LHCN-M2 (cell line): ENCODE data around the gene GLUD1. TPM values are rescaled to one million over a fixed set of nuclear protein-coding genes. Genes with fewer than 3 reads are reported as not detected.
A peak's percentile ranks its signal among the peaks of the same experiment; 100 is the strongest.
"Not testable (repeated sequence)": the region's sequence is repeated elsewhere in the genome, so short reads cannot be mapped to it uniquely, and the experiment has no call there.

Source experiments
- DNase-seq: peaks from one replicate; pipeline ENCODE4 v3.0.0-alpha.2; 2012; ENCODE audit warnings: low read depth
- total RNA-seq: library from RNA; depleted of rRNA; stranded (reverse); fragments of >200 nt; gene quantifications from 2 replicates; pipeline ENCODE4 v1.2.3, GENCODE V29; 2014

The GLUD1 gene
- total RNA-seq, 1 experiment from 2014 or later = 194 TPM

- DNase-seq = no peak
Measured at GRCh38 chr10:87090779-87091178, 3.9 kb downstream of the GLUD1 start.

GRCh38 chr10:87089746-87090145, 4.9 kb downstream of the GLUD1 start:
- DNase-seq = no peak

- DNase-seq = no peak
Measured at GRCh38 chr10:87085537-87085936, 9.1 kb downstream of the GLUD1 start.

GRCh38 chr10:87084291-87084782, 10.3 kb downstream of the GLUD1 start:
- peak; percentile 86 for DNase-seq

GRCh38 chr10:87083576-87084290, 10.9 kb downstream of the GLUD1 start:
- peak; percentile 73 for DNase-seq

- DNase-seq = peak; percentile 83
Measured at GRCh38 chr10:87082219-87082618, 12.4 kb downstream of the GLUD1 start.

GRCh38 chr10:87081574-87081973, 13.1 kb downstream of the GLUD1 start:
- DNase-seq = not testable (repeated sequence)

- not testable (repeated sequence) for DNase-seq
Measured at GRCh38 chr10:87080621-87081020, 14.0 kb downstream of the GLUD1 start.

- DNase-seq = no peak
Measured at GRCh38 chr10:87079106-87079836, 15.4 kb downstream of the GLUD1 start.

GRCh38 chr10:87076421-87076820, 18.2 kb downstream of the GLUD1 start:
- DNase-seq = not testable (repeated sequence)

- DNase-seq = no peak
Measured at GRCh38 chr10:87072449-87072848, 22.2 kb downstream of the GLUD1 start.

GRCh38 chr10:87068281-87068680, 26.4 kb downstream of the GLUD1 start:
- DNase-seq = no peak

GRCh38 chr10:87066865-87067264, 27.8 kb downstream of the GLUD1 start:
- no peak for DNase-seq

GRCh38 chr10:87066178-87066577, 28.5 kb downstream of the GLUD1 start:
- no peak for DNase-seq

- no peak for DNase-seq
Measured at GRCh38 chr10:87064651-87065050, 30.0 kb downstream of the GLUD1 start.

- DNase-seq = no peak
Measured at GRCh38 chr10:87060280-87060928, 34.2 kb downstream of the GLUD1 start.

- no peak for DNase-seq
Measured at GRCh38 chr10:87059401-87059800, 35.2 kb downstream of the GLUD1 start.

GRCh38 chr10:87058171-87058570, 36.5 kb downstream of the GLUD1 start:
- DNase-seq = no peak

- peak; percentile 72 for DNase-seq
Measured at GRCh38 chr10:87054373-87055295, 40.0 kb downstream of the GLUD1 start.

- DNase-seq = no peak
Measured at GRCh38 chr10:87053577-87054181, 41.0 kb downstream of the GLUD1 start.

- no peak for DNase-seq
Measured at GRCh38 chr10:87053111-87053510, 41.5 kb downstream of the GLUD1 start.
